Muscle of back (tissue), 11 donors: ENCODE measurements around the gene FRRS1. TPM values are rescaled to one million over a fixed set of nuclear protein-coding genes. Genes with fewer than 3 reads are reported as not detected.
A peak's percentile ranks its signal among the peaks of the same experiment; 100 is the strongest.

ENCODE experiments used
- DNase-seq, 3 donors: peaks; one replicate each; pipeline versions ENCODE4 v3.0.0 to v3.0.0-alpha.2; 2013
- polyA plus RNA-seq, 10 donors: library from polyadenylated mRNA; unstranded; fragments of 120-200 nt; gene quantifications; one replicate each; pipeline ENCODE4 v1.2.1, GENCODE V29; 2013; ENCODE audit not compliant: insufficient read length in 10 of 10

Gene FRRS1
- polyA plus RNA-seq, 10 donors = 2.5 to 5.4 (median 3.8) TPM

DNA sequence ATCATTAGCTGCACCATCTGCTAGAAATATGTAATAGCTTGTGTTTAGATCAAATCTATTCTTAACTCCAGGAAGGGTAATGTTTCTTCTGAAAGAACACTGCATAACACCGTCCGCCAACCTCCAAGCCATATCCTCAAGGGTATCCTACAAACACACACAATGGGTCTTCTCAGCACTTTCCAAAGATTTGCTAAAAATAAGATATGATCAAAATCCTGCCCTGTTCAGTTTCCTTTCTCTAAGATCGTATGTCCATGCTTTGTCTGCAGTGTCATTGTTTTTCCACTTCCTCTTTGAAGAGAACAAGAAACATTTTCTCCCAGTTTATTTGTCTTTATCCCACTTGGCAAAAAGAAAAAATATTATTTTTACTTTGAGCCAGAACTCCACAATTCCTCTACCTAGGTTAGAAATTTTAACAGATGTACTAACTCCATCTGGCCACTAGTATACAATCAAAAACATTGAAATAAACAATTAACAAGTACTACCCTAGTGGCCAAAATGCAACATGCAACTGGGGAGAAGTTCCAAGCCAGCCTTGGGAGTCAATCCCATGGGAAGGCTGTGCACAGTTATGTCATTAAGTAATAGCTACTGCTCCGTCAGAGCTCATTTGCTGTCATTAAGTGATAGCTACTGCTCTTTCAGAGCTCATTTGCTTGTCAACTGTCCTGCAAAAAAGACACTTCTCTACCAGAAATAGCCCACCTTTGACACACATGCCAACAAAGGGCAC lies 37.8 kb downstream of the FRRS1 start:
- DNase-seq = peak in 1 of 3 donors; percentile 42

DNA sequence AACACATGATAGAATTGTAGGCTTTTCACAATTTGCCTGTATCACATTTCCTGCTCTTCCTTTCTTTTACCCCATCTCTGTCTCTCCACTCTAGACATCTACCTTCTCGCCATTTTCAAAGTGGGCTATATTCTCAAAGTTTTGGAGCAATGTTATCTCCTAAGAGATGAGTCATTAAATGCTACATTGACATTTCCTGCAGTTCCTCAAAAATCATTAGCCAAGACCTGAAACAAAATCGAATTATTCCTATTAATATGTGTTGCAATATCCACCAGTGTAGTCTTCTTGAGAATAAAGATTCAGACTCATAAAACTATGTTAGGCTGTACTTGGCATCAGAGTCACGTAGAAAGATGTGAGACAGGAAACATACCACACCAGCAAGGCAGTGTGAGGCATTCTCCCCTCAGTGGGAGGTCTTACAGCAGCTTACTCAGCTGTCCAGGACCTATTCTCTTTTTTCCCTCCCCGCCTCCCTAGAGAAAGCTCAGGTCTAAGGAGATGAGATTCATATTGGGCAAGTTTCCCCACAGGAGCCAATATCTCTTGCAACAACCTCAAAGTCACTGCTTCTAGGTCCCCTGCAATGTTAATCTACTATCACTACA lies 38.8 kb downstream of the FRRS1 start:
- peak in 2 of 3 donors; percentile 28 to 71 for DNase-seq

DNA sequence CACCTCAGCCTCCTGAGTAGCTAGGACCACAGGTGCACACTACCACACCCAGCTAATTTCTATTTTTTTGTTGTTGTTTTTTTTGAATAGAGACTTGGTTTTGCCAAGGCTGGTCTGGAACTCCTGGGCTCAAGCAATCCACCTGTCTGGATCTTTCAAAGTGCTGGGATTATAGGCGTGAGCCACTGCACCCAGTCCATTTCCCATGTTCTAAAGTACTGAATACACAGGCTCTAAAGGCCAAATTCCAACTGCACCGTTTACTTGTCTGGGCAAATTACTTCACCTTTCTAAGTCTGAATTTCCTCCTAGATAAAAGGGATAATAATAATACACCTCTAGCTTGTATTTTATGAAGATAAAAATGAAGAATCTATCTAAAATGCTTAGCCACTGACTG lies 39.6 kb downstream of the FRRS1 start:
- no peak for DNase-seq

DNA sequence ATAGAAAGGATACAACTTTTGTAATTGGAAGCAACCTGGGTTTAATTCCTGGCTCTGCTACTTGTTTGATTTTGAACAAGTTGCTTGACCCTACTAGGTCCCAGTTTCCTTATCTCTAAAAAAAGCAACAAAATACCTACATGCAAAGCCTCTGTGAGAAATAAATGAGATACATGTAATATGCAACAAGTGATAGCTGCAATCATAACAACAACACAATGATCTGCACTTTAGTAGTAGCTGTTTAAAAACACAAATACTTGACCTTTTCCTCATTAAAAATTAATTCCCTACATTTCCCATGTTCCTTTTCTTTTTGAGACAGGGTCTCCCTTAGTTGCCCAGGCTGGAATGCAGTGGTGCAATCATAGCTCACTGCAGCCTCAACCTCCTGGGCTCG lies 40.0 kb downstream of the FRRS1 start:
- DNase-seq = no peak

DNA sequence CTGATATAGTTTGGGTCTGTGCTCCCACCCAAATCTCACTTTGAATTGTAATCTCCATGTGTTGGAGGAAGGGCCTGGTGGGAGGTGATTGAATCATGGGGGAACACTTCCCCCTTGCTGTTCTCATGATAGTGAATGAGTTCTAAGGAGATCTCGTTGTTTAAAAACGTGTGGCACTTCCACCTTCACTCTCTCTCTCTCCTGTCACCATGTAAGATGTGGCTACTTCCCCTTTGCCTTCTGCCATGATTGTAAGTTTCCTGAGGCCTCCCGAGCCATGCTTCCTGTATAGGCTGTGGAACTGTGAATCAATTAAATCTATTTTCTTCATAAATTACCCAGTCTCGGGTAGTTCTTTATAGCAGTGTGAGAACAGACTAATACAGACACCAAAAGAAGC lies 40.4 kb downstream of the FRRS1 start:
- no peak for DNase-seq

DNA sequence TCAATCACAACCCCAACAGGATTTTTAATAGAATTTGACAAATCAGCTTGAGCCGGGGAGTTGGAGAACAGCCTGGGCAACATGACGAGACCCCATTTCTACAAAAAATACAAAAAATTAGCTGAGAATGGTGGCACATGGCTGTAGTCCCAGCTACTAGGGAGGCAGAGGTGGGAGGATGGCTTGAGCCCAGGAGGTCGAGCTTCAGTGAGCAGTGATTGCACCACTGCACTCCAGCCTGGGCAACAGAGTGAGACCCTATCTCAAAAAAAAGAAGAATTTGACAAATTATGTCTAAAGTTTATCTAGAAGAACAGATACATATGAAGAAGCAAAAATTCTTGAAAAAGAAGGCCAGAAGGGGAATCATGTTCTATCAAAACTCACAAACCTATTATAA lies 43.2 kb downstream of the FRRS1 start:
- DNase-seq = no peak

DNA sequence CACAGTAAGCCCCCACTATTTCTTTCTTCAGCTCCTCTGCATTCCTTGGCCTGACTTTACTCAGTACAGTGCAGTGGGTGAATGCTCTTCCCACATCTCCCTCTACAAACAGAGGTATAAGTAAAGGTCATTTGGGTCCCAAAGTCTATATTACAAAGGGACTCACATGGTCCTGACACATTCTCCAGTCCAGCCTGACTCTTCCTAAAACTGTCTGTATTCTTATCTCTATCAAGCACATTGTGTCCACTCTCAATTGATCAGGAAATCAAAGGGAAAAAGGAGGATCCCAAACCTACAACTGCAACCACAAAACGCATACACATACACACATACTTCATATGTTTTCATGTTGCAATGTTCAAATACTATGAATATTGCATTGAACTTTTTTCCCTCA lies 49.4 kb downstream of the FRRS1 start:
- DNase-seq = no peak

DNA sequence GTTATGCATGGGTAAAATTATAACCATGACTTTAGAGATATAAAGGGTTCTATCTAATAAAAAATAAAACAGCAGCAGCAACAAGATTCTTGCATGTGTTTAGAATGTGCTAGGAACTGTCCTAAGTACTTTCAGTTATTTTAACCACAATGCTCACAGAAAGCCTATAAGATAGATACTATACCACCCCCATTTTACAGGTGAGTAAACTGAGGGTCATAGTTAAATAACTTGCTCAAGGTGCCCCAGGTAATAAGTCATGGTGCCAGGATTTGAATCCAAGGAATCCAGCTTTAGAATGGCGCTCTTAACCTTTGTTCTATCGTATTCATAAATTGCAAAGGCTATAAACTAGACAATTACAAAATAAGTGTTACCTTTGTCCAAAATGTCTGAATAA lies 53.4 kb downstream of the FRRS1 start:
- no peak for DNase-seq

DNA sequence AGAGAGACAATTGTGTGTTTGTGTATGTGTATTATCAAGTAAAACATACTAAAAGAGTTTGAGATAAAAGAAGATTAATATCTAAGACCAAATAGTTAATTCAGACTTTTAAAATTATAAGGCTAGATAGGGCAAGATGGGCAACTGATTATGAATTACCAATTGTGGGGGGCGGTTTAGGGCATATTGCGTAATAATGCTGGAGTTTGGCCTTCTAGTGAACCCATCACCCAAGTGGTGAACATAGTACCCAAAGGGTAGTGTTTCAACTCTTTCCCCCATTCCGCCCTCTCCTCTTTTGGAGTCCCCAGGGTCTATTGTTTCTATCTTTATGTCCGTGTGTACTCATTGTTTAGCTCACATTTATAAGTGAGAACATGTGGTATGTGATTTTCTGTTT lies 55.4 kb downstream of the FRRS1 start:
- no peak for DNase-seq

DNA sequence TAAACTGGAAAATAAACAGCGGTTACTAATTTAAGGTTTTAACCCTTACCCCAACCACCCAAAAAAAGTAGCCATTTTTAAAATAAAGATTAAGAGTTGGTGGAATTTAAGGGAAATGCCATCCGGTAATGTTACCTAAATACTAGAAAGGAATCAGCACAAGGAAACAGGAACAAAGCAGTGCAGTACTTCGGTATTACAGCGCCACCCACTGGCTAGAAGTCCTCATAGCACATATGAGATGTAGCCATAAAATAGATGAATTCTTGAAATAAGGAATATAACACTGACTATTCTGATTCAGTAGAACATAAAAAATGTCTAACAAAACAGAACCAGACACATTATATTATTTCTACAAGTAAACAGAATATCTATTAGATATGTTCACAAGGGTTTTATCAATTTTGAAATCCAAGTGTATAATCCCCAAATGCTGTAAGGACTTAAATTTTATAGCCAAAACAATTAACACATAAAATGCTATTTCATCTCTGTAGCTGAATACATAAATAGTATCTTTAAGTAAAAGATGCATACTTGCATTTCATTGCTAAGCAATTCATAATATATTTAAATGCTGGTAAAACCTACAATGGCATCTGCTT lies 58.8 kb downstream of the FRRS1 start:
- DNase-seq = peak; percentile 62 to 79 (median 73)

DNA sequence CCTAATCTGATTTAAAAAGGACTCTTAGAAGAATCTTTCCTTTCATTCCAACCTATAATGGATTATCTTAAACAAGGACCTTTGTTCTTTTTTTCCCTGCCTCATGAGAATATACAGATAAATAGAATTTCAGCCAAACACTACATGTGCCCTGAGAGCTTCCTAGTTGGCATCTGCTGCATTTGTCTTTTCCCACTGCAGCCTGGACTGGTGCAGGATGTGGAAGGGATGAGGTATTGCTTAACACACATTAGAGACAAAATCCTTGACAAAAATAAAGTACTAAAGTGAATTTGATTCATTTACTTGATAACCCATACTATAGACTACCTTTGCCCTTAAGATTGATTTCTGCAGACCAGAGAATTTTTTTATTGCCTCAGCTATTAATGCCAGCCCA lies 61.0 kb downstream of the FRRS1 start:
- DNase-seq = no peak

DNA sequence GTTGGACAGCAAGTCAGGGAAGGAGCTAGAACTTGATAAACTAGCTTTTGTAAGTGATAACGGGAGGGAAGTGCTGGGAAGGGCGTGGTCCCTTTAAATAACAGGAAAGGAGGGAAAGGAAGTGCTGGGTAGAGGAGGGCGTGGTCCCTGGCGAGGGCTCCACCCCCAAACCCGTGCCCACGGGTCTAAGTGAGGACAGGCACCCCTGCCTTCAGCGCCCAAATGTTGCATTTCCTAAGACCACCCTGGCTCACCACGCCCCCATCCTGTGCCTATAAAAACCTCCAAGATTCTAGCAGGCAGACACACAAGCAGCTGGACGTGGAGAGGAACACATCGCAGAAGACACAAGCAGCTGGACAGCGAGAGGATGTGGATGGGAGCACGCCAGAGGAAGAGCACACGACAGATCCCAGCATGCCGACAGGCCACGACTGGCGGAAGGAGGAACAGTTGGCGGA lies 62.0 kb downstream of the FRRS1 start:
- DNase-seq = no peak

DNA sequence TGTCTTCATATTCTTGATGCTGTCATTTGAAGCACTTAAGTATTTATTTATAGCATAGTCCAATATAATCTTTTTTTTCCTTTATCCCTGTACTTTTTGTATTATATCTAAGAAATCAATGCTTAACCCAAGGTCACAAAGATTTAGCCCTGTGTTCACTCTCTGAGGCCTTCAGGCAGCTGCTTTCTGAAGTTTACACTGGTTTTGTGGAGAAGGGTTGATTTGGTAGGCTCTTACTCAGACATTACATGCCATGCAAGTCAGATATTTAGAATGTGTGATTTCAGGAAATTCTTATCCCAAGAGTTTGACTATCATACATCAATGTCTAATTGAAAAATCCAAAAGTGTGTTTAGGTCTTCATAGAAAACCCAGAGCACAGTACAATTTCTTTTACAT lies 64.2 kb downstream of the FRRS1 start:
- DNase-seq = no peak

DNA sequence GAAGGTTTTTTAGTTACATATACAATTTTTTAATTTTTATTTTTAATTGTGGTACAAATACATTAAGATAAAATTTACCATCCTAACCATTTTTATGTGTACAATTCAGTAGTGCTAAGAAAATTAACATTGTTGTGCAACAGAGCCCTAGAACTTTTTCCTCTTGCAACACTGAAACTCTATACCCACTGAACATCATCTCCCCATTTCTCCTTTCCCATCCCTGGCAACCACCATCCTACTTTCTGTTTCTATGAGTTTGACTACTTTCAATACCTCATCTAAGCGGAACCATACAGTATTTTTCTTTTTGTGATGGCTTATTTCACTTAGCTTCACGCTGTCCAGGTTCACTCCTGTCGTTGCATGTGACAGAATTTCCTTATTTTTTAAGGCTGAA lies 66.4 kb downstream of the FRRS1 start:
- DNase-seq = no peak

DNA sequence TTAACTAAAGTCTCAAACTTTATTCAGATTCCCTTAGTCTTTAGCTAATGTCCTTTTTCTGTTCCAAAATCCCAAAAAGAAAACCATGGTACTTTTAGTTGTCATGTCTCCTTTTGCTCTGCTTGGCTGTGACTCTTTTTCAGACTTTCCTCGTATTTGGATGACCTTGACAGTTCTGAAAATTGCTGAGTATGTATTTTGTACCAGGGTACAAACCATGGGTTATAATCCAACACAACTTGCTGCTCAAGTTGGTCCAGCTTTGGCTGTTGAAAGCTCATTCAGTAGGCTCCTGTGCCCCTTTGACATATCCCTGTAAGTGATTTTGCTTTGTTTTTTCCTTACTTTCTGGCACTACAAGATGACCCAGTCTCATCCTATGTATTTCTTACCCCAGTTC lies 68.9 kb downstream of the FRRS1 start:
- no peak for DNase-seq

DNA sequence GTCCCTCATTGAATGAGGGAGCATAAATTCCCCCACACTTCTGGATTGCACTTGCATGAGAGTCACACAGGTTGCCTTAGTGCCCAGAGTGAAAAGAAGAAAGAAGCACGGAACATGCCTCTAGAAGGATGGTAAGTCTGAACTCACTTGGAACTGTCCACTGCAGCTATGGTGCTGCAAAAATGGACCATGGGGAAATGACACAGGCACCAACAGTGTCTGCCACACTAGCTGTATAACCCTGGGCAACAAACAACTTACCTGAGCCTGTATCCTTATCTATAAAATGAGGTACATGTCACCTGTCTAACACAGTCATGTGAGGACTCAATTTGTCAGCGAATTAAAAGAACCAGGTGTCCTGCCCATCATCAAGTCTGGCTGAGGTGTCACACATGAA lies 69.8 kb downstream of the FRRS1 start:
- DNase-seq = no peak

DNA sequence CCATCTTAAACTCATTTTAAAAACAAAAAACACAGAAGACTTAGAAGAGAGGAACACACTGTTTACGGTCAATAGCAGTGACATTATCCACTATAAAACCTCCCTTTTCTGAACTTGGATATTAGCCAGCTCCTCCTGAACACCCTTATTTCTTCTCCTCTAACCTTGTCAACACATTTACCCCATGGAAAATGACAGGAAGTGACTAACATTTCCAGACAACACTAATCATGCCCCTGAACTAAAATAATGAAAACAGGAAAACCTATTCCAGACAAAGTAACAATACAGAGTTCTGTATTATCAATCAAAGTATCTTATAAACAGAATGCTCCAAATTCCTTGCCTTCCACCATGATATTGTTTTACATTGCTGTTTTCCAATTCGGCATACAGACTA lies 75.3 kb downstream of the FRRS1 start:
- DNase-seq = no peak

DNA sequence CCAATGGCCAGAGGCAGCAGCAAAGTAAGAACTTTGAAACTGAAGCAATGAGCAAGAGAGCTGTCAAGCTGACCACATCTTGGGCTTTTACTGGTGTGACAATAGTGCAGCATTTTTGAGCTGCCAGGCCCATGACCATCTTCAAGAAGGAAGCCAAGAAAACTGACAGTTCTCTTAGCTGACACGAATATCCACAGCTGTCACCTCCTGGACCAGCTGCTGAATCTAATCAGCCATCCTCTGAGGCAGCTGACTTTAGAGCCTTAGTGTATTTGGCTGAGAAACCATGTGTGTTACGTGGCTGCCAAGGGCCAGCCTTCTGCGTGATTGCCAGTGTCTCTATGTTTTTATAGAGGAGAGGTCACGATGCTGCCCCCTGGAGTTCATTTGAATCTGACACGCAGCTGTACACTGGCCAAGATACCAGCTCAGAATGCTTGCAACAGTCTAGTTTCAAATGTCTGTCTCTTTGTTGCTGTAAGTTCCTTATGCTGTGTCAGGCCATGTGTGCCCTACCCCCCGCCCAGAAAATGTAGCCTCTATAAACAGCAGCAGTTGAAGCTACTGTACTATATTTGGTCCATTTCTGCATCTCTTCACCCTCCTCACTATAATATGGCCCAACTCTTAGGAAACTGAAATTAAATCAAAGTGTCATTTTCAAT lies 80.8 kb downstream of the FRRS1 start:
- DNase-seq = peak; percentile 82 to 90 (median 88)

DNA sequence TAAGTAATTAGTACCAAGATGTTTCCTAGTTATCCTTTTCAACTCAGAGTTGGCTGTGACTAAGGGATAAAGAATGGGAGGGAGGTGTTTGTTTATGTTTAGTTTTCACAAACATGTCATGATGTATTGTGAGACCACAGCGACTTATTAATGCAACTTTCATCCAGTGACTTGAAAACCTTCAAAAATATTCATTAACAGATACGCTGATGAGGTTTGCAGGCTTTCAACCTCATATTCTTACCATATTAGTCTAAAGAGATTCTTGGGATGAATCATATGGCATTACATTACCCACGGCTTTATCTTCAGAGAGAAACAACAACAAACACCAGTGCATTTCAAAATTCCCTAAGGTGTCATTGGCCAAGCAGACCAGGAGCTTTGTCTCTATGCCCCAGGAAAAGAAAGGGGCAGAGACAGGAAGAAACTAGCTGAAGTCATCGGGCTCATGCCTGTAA lies 84.1 kb downstream of the FRRS1 start:
- DNase-seq = no peak

DNA sequence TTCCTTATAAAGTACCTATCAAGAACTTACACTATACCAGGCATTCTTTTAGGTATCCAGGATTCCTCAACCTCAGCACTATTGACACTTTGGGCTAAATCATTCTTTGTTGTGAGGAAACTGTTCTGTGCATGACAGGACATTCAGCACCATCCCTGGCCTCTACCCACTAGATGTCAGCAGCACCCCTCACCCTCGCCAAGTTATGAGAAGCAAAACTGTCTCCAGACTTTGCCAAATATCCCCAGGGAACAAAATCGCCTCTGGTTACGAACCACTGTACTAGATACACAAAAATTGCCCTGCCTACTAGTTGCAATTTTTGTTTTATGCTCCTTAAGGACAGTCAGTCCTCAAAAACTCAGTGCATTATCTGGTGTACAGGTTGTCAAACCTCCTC lies 84.9 kb downstream of the FRRS1 start:
- DNase-seq = no peak

DNA sequence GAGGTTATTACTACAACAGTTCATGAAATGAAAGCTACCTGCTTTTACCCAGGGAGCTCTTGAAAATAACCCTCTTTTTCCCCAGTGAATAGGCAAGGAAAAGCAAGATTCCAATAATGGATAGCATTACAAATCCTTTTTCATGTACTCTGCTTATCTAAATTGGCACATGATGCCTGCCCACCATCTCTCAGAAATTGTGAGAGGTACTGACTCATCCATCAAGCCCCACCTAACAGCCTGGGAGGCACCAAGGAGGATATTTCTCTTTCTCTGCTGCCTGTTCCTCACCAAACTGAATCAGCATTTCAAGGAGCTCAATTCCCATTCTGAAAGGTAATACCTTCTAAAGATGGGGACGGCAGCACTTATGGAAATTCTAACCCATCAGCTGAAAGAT lies 86.2 kb downstream of the FRRS1 start:
- DNase-seq = no peak

DNA sequence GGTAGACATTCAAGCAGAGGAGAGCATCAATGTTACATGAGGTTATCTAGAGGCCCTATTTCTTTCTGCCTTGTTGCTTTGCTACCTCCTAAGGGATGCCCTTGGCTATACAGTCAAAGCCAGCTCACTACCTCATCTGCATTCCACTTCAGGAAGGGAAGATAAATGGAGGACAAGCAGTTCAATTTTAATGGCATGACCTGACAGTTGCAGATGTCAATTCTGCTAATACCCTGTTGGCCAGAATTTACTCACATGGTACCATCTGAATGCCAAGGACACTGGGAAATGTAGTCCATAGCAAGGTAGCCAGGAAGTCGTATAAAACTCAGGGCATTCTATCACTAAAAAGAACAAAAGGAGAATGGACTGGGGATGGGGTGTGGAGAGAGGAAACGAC lies 89.0 kb downstream of the FRRS1 start:
- no peak for DNase-seq

DNA sequence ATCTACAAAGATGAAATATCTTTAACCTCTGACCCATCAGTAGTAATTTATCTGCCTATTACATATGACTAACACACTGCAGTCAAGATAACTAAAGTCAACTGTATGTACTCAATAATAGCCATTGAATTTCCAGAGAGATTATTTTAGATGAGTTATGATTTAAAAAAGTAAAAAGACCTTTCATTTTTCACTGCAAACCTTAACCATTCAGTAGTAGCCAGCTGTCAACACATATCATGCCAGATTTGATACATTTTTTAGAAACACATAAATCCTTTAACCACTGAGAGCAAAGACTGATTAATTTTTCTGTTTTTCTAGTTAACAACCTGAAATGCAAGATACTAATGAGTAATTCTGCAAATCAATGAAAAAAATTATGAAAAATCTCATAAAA lies 89.6 kb downstream of the FRRS1 start:
- DNase-seq = no peak
